SHP77 (cell line): Measurements from ENCODE around the gene MCM7.

Experiments used
- DNase-seq, 2 experiments: peaks; one replicate each; lab custom pipeline; 2025; lab: John Stamatoyannopoulos, UW

The MCM7 gene

DNA sequence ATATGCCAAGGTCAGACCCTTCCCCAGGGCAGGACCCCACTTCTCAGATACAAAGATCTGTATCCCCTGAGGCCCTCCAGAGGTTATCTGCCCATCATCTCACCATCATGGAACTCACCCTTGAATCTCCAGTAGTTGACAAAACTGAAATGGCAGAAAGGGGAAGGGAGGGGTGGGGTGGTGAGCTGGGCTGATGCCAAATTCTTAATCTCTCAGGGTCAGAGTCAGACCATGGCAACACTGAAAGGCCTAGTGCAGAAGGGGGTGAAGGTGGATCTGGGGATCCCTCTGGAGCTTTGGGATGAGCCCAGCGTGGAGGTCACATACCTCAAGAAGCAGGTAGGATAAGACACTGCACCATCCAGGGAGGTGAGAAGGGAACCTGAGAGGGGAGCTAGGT, 21.4 kb upstream of the MCM7 start:
- no peak for DNase-seq

DNA sequence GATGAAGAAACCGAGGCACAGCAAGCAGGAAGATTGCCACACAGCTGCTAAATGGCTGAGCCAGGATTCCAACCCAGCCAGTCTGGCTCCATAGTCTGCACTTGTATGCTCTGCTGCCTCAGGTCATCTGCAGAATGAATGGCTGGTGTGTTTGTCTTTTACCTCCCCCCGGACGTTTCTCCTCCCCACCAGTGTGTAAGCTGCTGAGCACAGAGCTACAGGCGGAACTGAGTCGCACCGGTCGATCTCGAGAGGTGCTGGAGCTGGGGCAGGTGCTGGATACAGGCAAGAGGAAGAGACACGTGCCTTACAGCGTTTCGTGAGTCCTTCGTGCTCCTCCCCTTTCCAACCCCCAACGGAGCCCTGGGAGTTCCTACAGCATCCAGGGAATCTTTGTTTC, 20.9 kb upstream of the MCM7 start:
- DNase-seq = peak; percentile 92 to 93

DNA sequence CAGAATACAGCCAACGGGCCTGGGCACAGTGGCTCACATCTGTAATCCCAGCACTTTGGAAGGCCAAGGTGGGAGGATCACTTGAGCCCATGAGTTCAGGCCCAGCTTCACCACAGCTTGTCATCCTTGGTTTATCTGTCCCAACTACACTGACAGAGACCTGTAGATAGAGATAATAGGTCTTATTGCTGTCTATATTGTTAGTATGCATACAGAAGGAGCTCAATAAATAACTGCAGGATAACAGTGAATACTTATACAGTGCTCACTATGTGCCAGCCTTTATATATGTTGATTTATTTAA, 19.5 kb upstream of the MCM7 start:
- DNase-seq = no peak

DNA sequence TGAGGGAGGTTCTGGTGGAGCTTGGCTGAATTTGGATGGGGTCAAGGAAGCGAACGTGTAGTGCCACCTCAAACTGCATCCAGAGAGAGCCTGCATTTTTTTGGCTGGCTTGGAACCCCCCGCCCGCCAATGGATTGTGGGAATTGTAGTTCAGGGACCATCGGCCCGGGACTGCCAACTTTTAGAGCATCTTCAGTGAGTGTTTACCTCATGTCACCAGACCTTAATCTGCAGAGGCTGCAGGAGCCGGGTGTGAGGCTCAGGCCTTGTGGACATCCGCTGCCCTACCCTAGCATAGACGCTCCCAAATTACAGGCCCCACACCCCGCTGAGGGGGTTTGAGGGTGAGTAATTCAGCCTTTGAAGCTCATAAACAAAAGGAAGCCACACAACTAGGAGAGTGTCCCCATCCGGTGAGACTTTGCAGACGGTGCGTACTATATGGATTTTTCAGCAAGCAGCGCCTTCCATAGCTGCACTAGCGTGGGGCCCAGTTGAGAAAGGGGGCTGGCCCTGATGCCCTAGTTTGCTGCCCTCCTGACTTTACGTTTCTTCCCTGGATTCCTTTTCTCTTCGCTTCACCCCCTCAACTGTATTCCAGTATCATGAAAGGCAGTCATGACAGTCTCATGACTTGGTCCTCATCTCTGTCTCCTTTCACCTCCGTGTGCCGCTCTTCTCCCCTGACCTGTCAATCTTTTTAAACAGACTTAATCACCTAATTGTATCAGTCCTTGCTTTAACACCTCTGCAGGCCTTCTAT, 19.0 kb upstream of the MCM7 start:
- DNase-seq = peak; percentile 35 to 56

DNA sequence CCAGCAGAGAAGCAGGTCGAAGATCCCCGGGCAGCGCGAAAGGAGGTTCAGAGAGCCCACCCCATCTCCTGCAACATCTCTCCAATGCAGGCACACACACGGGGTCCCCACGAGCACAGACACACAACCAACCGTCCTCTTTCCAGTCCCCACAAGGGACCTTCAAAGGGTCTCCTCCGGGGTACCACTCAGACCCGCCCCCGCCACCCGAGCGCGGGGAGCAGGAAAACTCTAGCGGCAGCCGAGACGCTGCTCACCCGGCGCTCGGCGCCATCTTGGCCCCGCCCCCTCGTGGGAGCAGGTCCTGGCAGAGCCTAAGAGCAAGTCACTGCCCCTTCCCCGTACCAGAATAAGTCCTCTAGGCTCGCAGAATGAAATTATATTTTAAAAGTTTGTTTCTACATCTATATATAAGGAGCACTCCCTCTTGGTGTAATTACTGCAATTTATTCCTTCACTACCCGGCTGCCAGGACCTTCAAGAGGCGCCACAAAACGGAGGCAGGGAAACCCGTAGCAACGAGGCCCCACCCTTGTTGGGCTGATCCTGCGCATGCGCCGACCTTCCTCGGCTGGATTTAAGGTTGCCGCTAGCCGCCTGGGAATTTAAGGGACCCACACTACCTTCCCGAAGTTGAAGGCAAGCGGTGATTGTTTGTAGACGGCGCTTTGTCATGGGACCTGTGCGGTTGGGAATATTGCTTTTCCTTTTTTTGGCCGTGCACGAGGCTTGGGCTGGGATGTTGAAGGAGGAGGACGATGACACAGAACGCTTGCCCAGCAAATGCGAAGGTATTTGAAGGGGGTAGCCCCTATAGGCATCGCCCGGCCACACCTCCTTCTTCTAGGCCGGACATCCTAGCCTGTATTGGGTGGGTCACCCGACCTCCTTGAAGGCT, 18.1 kb upstream of the MCM7 start, which contains the start of the genes CNPY4 and TAF6:
CNPY4 (plus strand) TSS at position 563 of the 898 bp plus-strand sequence; CDS start at position 674, 111 bp downstream.
TAF6 (minus strand) TSS at position 287 of the 898 bp plus-strand sequence. CDS start 5,149 bp downstream, outside the sequence.
- DNase-seq = peak; percentile 87 to 89

DNA sequence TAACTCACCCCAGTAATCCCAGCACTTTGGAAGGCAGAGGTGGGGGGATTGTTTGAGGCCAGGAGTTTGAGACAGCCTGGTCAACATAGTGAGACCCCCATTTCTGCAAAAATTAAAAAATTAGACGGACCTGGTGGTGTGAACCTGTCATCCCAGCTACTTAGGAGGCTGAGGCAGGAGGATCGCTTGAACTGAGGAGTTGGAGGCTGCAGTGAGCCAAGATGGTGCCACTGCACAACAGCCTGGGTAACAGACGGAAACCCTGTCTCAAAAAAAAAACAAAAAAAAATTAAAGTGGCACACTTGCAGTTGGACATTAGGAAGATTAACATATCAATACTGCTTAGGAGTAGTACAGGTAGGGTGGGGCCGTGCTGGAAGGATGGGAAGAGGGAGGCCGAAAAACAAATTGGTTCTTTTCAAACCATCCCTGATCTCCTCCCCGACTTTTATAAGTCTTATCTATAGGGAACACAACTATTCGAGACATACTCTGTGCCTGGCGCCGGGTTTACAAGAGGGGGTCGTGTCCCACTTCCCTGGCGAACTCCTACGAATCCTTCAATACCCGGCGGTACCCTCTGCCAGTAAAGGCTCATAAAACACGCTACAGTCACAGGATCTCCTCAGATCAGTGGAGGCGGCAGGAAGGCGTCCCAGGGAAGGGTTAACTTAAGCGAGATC, 17.3 kb upstream of the MCM7 start:
- DNase-seq = no peak

DNA sequence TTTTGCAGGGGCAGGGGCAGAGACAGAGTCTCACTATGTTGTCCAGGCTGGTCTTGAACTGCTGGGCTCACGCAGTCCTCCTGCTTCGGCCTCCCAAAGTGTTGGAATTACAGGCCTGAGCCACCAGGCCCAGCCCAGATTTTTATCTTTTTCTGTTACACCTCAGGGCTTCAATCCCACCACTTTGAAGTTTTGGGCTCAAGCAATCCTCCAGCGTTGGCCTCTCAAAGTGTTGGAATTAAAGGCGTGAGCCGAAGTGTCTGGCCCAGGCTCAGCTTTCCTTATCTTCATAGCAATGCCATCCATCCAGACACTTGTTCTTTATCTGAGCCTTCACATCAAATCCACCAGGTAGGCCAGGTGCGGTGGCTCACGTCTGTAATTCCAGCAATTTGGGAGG, 13.8 kb upstream of the MCM7 start:
- no peak for DNase-seq

DNA sequence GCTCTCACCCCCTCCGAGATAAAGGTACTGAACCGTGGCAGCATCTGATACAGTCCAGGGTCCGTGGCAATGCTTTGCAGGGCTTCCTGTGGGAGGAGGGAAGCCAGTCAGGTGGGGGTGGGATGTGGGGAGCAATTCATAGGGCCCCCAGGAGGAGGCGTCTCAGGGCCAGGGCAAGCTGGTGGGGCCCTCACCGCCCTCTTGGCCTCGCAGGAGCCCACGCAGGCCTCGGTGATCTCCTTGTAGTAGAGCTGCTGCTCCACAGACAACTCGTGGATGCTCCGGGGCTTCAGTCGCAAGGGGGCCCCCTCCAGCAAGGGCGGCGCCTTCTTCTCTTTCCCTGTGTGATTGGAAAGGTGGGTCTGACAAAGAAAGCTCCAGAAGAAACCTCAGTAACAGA, 10.7 kb upstream of the MCM7 start:
- DNase-seq = no peak

DNA sequence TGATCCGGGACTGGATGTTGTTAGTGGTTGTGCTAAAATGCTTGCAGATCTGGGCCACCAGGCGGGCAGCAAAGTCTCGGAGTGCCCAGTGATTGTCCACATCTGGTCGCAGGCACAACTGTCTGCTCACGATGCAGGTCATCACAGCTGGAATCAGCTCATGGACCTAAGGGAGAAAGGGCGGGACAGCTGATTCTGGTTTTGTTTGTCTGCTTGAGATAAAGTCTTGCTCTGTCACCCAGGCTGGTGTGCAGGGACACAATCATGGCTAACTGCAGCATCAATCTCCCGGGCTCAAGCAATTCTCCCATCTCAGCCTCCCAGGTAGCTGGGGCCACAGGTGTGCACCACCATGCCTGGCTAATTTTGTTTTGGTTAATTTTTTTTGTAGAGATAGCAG, 10.0 kb upstream of the MCM7 start:
- DNase-seq = no peak

DNA sequence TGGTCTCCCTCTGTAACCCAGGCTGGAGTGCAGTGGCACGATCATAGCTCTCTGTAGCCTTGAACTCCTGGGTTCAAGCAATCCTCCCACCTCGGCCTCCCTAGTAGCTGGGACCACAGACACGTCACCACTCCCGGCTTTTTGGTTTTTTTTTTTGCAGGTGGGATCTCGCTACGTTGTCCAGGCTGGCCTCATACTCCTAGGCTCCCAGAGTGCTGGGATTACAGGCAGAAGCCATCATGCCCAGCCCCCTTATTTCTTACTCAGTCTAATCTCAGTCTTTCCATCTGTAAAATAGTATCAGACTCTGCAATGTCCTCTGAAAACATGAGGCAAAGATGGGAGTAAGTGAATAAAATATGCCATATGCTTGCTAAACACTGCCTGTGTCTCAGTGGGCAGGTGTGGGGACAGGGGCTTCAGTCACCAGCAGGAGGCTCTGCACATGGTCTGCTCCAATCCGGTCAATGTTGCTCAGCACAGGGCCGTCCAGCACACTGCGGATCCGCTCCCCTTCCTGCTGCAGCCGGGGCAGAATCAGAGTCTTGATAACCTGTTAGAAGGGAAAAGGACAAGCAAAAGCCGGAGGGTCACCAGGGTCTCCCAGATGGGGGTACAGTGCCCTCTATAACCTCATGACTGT, 8.4 kb upstream of the MCM7 start:
- DNase-seq = no peak

DNA sequence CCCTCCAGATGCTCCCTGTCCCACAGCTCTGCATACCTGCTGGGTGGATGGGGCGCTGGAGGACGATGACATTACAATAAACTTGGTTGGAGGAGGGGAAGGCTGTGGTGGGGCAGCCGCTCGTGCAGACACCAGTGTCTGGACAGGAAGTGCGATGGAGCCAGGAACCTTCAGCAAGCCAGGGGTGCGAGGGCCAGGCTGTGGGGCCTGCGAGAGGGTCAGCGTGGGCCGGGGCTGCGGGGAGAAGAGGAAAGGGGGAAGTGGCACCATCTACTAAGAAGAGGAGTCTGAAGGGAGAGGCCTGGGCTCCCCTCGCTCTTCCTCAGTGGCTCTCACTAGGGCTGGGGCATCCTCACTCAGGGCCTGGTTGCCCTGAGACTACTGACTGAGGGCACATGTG, 6.7 kb upstream of the MCM7 start:
- no peak for DNase-seq

DNA sequence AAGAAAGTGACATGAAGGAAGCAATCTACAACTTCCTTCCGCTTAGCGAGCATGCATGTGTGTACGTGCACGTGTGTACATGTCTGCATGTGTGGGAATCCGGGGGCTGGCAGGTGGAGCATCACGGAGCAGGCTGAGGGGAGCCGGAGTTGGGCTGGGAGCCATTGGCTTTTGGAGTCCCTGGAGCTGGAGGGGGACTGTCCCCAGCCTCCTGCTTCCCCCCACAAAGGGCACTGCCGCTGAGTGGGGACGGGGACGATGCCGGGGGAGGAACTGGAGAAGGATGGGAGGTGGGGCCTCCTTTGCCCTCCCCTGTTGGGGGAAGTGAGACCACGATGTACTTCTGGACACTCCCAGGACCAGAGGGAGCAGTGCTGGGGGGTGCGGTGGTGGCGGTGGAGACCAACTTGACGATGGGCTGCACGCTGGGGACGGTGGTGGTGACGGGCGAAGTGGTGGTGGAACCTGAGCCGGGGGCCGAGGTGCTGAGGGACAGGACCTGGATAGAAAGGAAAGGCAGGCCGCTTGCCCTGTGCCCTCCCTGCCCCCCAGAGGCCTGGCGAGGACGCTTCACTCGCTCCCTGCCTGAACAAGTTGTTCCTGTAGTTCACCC, 6.0 kb upstream of the MCM7 start:
- no peak for DNase-seq

DNA sequence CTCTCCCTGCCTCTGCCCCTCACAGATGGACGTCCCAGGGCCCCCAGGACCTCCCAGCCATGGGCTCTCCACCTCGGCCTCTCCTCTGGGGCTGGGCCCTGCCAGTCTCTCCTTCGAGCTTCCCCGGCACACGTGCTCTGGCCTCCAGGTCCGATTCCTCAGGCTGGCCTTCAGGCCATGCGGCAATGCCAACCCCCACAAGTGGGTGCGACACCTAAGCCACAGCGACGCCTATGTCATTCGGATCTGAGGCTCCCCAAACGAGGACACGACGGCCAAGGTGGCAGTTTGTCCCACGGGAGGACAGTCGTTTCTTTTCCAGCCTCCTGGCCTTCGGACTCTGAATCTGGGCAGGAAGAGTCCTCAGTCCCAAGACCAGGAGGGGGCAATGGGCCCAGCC, 5.4 kb upstream of the MCM7 start:
- DNase-seq = no peak

DNA sequence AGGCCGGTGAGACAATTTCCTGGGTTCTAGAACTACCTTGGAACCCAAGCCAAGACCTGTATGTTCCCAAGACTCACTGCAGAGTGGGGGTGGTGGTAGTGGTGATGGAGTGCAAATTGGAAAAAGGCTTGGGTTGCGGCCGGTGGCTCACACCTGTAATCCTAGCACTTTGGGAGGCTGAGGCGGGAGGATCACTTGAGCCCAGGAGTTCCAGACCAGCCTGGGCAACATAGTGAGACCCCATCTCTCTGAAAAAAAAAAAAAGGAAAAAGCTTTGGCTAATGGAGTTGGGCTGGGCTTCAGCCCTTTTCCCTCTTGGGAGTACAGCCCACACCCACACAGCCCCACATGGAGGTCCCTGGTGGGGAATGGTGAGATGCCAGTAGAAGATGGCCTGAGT, 4.3 kb upstream of the MCM7 start:
- DNase-seq = no peak

DNA sequence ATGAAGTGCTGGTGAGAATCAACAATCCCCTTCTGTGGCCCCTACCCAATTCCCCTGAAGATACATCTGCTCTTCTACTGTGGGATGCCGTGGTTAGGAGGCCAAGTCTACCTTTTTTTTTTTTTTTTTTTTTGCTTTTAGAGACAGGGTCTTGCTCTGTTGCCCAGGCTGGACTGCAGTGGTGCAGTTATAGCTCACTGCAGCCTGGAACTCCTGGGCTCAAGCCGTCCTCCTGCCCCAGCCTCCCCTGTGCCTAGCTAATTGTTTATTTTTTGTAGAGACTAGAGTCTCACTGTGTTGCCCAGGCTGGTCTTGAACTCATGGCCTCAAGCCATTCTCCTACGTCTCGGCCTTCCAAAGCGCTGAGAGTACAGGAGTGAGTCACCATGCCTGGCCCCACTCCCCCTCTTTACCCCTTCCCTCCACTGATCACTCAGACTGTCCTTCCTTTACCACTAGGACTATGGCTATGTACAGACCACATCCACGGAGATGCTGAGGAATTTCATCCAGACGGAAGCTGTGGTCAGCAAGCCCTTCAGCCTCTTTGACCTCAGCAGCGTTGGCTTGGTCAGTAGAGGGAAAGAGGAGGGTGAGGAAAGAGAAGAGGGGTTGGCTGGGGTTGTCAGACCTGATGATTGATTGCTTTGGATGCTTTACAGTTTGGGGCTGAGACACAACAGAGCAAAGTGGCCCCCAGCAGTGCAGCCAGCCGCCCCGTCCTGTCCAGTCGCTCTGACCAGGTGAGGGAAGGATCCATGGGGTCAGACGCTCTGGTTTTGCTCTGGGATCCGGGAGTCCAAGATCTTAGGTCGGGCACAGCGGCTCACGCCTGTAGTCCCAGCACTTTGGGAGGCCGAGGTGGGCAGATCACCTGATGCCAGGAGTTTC, 2.0 kb upstream of the MCM7 start:
- no peak for DNase-seq

DNA sequence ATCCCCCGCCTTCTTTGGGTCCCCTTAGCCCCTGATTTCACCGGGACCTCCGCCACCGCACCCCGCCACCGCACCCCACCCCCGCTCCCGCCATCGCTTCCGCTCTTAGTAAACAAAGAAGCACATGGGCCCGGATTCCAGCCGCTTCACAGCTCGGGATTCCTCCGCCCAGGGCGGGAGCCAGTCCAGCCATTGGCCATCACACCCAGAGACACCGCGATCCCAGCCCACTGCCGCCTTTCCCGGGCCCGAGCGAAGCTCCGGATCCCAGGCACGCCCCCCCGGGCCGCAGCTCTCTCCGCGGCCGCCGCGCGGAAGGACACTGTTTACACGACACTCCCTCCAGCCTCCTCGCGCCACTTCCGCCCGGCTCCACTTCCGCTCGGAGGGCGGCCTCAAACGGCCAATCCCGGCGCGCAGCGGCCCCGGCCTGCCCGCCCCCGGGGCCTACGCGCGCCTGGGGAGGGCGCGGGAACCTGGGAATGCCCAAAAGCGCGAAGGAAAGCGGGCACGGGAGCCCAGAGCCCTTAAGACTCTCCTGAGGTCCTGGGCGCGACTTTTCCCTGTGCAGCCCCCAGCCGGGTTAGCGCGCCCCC, 679 bp downstream of the MCM7 start:
- DNase-seq = peak; percentile 84 to 89

DNA sequence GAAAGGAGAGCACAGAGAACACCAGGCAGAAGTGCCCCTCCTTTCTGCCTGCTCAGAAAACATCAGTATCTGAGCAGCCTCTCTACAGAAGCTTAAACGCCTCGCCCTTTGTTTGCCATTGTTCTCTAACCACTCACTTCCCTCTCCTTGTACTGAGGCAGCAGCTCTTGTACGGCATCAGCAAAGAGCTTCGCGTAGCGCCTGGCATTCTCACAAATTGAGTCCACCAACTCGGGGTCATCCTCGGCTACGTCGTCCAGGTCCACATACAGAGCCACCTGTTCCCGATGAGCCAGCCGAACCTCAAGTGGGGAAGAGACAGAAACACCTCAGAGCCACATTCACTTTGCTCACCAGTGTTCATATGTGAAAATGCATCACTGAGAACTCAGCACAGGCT, 1.7 kb downstream of the MCM7 start:
- no peak for DNase-seq

DNA sequence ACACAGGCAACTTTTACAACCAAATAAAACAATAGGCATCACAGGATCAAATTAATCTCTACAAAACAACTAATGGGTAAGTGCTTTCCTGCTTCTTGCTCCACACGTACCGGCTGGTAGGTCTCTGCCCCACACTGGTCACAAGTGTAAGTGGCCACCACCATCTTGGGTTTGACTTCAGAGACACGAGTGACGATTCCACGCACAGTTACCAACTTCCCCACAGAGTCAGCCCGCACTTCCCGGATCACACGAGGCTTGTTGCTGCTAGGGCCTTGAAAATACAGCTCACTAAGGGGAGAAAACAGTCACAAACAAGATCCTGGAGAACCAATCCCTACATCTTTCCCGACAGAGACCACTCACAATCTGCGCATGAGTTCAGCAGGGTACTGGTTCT, 2.3 kb downstream of the MCM7 start:
- no peak for DNase-seq

DNA sequence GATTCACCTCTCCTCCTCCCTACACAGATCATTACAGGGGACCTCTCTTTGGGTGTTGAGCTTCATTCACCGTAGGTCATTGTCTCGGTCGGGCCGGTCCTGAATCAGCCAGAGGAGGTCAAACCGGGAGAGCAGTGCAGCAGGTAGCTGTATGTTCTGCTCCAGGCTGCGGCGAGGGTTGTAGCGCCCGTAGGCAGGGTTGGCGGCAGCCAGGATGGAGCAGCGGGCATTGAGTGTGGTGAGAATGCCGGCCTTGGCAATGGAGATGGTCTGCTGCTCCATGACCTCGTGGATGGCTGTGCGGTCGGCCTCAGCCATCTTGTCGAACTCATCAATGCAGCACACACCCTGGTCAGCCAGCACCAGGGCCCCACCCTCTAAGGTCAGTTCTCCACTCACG, 5.5 kb downstream of the MCM7 start:
- DNase-seq = no peak

DNA sequence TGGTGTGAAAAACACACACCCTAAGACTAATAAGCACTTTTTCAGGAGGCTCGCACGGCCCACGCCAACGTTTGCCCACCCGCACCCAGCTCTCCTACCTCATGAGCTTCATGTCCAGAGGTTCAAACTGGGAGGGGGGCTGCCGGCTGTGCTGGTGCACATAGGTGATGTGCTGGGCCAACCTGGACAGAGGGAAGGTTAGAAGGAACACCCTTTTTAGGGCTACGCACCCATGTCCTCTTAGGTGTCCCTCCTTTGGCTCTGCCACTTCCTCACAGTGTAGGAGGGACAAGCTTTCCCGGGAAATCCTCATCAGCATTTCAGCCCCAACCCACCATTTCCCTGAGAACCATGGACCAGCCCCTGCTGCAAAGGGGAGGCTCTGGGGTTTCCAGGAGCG, 5.9 kb downstream of the MCM7 start:
- DNase-seq = no peak
